Midbrain (tissue), 1 donor: ENCODE results near the gene SLC44A2.
"Not testable (repeated sequence)": the region's sequence is repeated elsewhere in the genome, so short reads cannot be mapped to it uniquely, and the experiment has no call there.

ENCODE experiments used
- DNase-seq: peaks from one replicate; lab custom pipeline; 2025; lab: John Stamatoyannopoulos, UW

The SLC44A2 gene

GRCh38 chr19:10651851-10652250 lies 26.5 kb downstream of the SLC44A2 start:
- no peak for DNase-seq

GRCh38 chr19:10653482-10653731 lies 28.1 kb downstream of the SLC44A2 start:
- DNase-seq: no peak

- peak; percentile 100 for DNase-seq
Measured at GRCh38 chr19:10653732-10654609, 28.6 kb downstream of the SLC44A2 start, which contains the start of gene ILF3. ILF3 (plus strand) TSS chr19:10654346; CDS start chr19:10670606, 16,260 bp downstream.

GRCh38 chr19:10654610-10655456 lies 29.5 kb downstream of the SLC44A2 start:
- peak; percentile 45 for DNase-seq

GRCh38 chr19:10655457-10656312 lies 30.3 kb downstream of the SLC44A2 start:
- peak; percentile 32 for DNase-seq

- no peak for DNase-seq
Measured at GRCh38 chr19:10660346-10660745, 35.0 kb downstream of the SLC44A2 start.

GRCh38 chr19:10661946-10662345 lies 36.6 kb downstream of the SLC44A2 start:
- DNase-seq: no peak

GRCh38 chr19:10662384-10663251 lies 37.3 kb downstream of the SLC44A2 start:
- no peak for DNase-seq

GRCh38 chr19:10663252-10663563 lies 37.9 kb downstream of the SLC44A2 start:
- DNase-seq: not testable (repeated sequence)

GRCh38 chr19:10667867-10668266 lies 42.5 kb downstream of the SLC44A2 start:
- DNase-seq: no peak

- DNase-seq: no peak
Measured at GRCh38 chr19:10669246-10669645, 43.9 kb downstream of the SLC44A2 start.

- DNase-seq: no peak
Measured at GRCh38 chr19:10670182-10670581, 44.8 kb downstream of the SLC44A2 start.

- DNase-seq: no peak
Measured at GRCh38 chr19:10670876-10671804, 45.8 kb downstream of the SLC44A2 start.

- DNase-seq: not testable (repeated sequence)
Measured at GRCh38 chr19:10671922-10672321, 46.6 kb downstream of the SLC44A2 start.

GRCh38 chr19:10675214-10675613 lies 49.9 kb downstream of the SLC44A2 start:
- not testable (repeated sequence) for DNase-seq

GRCh38 chr19:10677751-10678150 lies 52.4 kb downstream of the SLC44A2 start:
- no peak for DNase-seq

- DNase-seq: no peak
Measured at GRCh38 chr19:10678813-10679212, 53.5 kb downstream of the SLC44A2 start.

GRCh38 chr19:10679743-10680142 lies 54.4 kb downstream of the SLC44A2 start:
- no peak for DNase-seq

GRCh38 chr19:10680545-10681135 lies 55.3 kb downstream of the SLC44A2 start:
- DNase-seq: no peak

- no peak for DNase-seq
Measured at GRCh38 chr19:10681658-10682057, 56.3 kb downstream of the SLC44A2 start.
